ENCODE results near the gene C17orf50. TPM values are rescaled to one million over a fixed set of nuclear protein-coding genes. Genes with fewer than 3 reads are reported as not detected.

The C17orf50 gene
- not detected for total RNA-seq
- long read RNA-seq, partial matches to known transcripts, result 0 of 1 reads
- long read RNA-seq, other reads (novel, unspliced or antisense), result 1 of 1 reads

DNA sequence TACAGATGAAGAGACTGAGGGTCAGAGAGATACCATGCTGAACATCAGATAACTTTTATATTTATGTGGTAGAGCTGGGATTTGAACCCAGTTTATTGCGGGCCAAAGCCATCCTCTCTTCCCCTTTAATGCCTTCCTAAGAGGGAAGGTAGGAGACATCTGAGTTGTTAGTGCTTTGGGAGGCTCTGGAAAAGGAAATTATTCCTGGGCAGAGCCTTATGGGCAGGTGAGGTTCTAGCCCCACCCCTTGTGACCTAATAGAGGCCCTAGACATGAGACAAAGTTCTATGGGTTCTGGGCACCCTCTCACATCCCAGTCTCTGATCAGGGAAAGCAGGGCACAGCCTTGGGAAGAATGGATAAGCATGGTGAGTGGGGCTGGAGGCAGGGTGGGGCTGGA, at the start of gene C17orf50:
Gene C17orf50, plus strand, starts transcription at position 301 of the 400 bp plus-strand sequence. Its CDS starts 55 bp downstream, at position 356.
- intact Hi-C loops (cut with DNase I), result no loop called here
- Histone ChIP-seq H3K36me3 (no peaks in the 10 kb centered on the region), H3K4me1 (peaks cover 5% of the 10 kb centered on the region), H3K9me3 (no peaks in the 10 kb centered on the region), H3K4me3 (no peak within 1 kb of the TSS), H3K27ac (no peak within 1 kb of the TSS), H3K27me3 (no peaks in the 10 kb centered on the region)
- DNase-seq, result no peak
- TF ChIP-seq, protein P1, sequence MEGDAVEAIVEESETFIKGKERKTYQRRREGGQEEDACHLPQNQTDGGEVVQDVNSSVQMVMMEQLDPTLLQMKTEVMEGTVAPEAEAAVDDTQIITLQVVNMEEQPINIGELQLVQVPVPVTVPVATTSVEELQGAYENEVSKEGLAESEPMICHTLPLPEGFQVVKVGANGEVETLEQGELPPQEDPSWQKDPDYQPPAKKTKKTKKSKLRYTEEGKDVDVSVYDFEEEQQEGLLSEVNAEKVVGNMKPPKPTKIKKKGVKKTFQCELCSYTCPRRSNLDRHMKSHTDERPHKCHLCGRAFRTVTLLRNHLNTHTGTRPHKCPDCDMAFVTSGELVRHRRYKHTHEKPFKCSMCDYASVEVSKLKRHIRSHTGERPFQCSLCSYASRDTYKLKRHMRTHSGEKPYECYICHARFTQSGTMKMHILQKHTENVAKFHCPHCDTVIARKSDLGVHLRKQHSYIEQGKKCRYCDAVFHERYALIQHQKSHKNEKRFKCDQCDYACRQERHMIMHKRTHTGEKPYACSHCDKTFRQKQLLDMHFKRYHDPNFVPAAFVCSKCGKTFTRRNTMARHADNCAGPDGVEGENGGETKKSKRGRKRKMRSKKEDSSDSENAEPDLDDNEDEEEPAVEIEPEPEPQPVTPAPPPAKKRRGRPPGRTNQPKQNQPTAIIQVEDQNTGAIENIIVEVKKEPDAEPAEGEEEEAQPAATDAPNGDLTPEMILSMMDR (IDR thresholded peaks at IDR 0.05), result no peak
- no peak for ATAC-seq

DNA sequence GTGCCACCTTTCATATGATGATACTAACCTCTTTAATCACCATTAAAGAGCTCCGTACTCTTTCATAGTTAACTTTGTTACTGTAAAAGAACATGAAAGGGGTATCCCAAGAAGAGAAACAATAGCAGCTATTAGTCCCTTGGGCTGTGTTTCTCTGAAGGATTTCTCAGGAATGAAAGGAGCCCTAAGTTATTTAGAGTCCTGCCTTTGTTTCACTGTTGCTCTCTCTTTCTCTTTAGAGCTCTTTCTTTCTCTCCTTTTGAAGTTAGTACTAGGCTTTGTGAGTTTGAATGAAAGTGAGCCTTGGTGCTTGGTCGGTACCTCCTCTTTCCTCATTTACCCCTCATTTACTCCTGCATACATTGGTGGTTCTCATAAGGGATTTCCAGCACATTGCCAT, 49.7 kb upstream of the C17orf50 start:
- Histone ChIP-seq H3K4me3 (no peak overlapping the region), H3K27me3 (no peaks in the 10 kb centered on the region), H3K36me3 (peaks cover 54% of the 10 kb centered on the region), H3K9me3 (no peaks in the 10 kb centered on the region), H3K4me1 (peaks cover 7% of the 10 kb centered on the region), H3K27ac (no peak overlapping the region)
- ATAC-seq (no peak), DNase-seq (no peak)
- TF ChIP-seq, protein P1 (IDR thresholded peaks at IDR 0.05), result no peak
- intact Hi-C loops (cut with DNase I), result no loop called here

DNA sequence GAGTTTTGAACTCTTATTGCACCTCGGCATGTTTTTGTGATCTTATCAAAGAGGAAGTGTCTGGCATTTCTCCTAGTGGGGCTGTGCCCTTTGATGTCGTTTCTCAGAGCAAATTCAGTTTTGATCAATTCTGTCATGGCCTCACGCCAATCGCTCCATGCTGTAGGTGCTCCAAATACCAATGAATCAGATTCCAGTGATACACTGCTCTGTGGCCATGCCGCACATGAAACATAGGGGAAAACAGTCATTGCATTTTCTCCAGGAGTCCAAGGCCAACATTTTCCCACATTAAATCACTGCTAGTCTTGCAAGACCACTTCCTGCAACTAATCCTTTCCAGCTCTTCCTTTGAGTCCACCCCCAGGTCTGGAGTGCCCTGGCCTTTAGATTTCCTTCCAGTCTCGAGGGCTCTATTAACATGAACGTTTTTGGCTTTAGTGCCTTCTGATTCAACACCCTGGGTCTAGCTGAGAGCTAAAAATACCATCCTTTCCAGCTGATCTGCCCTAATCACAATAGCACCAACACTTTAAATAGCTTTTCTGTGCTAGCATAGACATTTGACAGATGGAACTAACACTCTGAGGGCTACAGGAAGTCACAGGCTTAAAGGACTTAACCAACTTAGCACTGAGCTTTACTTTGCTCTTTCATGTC, 47.5 kb upstream of the C17orf50 start:
- Histone ChIP-seq H3K4me3 (no peak overlapping the region), H3K4me1 (peaks cover 26% of the 10 kb centered on the region), H3K27me3 (no peaks in the 10 kb centered on the region), H3K27ac (no peak overlapping the region), H3K36me3 (peaks cover 59% of the 10 kb centered on the region), H3K9me3 (no peaks in the 10 kb centered on the region)
- DNase-seq, result no peak
- TF ChIP-seq, protein P1 (IDR thresholded peaks at IDR 0.05), result no peak
- intact Hi-C loops (cut with DNase I), result no loop called here
- peak; percentile 11 for ATAC-seq

DNA sequence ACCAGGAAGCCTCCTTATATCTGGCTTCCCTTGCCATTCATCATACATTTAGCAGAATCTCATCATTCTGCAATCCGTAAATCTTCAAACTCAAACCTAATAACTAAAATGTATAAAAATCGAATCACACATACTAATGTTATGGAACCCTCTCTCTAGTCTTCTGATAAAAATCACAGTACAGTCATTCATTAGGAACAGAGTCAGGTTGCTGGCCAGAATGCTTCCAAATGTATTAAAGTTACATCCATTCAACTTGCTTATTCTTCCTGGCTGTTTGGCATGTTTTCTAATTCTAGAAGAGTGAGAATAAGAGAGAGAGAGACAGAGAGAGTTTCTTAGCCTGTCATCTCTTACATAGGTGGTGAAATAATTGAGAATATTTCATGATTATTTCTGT, 45.7 kb upstream of the C17orf50 start:
- Histone ChIP-seq H3K36me3 (peaks cover 59% of the 10 kb centered on the region), H3K4me1 (peaks cover 26% of the 10 kb centered on the region)

DNA sequence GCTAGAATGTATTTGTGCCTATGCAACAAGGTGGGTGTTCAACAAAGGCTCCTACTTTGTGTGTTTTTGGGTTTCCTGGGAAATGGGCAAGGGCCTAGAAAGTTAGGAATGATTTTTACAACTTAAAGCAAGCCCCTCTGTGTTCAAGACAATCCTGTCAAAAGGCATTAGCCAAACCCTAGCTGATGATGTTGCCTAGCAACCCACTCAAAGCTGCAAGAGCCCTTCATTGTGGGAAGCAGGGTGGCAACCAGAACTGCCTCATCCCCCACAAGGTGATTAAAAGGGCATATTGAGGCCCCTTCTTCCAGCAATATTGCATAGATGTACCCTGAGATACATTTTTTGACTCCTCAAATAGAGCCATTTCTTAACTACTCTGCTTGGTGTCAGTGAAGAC, 45.3 kb upstream of the C17orf50 start:
- Histone ChIP-seq H3K27me3 (no peaks in the 10 kb centered on the region), H3K27ac (no peak overlapping the region), H3K9me3 (no peaks in the 10 kb centered on the region), H3K36me3 (peaks cover 56% of the 10 kb centered on the region), H3K4me3 (no peak overlapping the region), H3K4me1 (peaks cover 26% of the 10 kb centered on the region)
- TF ChIP-seq, protein P1 (IDR thresholded peaks at IDR 0.05), result no peak
- DNase-seq, result no peak
- intact Hi-C loops (cut with DNase I), result no loop called here
- no peak for ATAC-seq

More for the DNA sequence above, 45.7 kb upstream of the C17orf50 start:
- no peak overlapping the region for H3K27ac ChIP-seq
- no peaks in the 10 kb centered on the region for H3K9me3 ChIP-seq
- TF ChIP-seq, protein P1 (IDR thresholded peaks at IDR 0.05), result no peak
- intact Hi-C loops (cut with DNase I), result no loop called here
- H3K27me3 ChIP-seq, result no peaks in the 10 kb centered on the region
- H3K4me3 ChIP-seq, result no peak overlapping the region
- ATAC-seq (no peak), DNase-seq (no peak)
